Measurements from ENCODE around the gene SLC25A15.
"Not testable (repeated sequence)": the region's sequence is repeated elsewhere in the genome, so short reads cannot be mapped to it uniquely, and the experiment has no call there.

SLC25A15 gene

GRCh38 chr13:40786568-40786996, 2.8 kb upstream of the SLC25A15 start:
- Histone ChIP-seq H3K9ac (ENCODE audit: low read length) (no peak overlapping the region), H3K27me3 (ENCODE audit: control insufficient read depth, insufficient read depth, low read length) (no peaks in the 10 kb centered on the region), H3K9me3 (ENCODE audit: control insufficient read depth, low read length) (no peaks in the 10 kb centered on the region), H3K36me3 (ENCODE audit: control insufficient read depth, insufficient read depth, low read length) (no peaks in the 10 kb centered on the region), H3K4me3 (ENCODE audit: low read length) (no peak overlapping the region), H3K4me1 (ENCODE audit: control insufficient read depth, insufficient read depth, low read length) (no peaks in the 10 kb centered on the region)

- Histone ChIP-seq H3K27me3 (ENCODE audit: control insufficient read depth, insufficient read depth, low read length) (no peaks in the 10 kb centered on the region), H3K4me1 (ENCODE audit: control insufficient read depth, insufficient read depth, low read length) (no peaks in the 10 kb centered on the region), H3K36me3 (ENCODE audit: control insufficient read depth, insufficient read depth, low read length) (no peaks in the 10 kb centered on the region), H3K9me3 (ENCODE audit: control insufficient read depth, low read length) (no peaks in the 10 kb centered on the region), H3K4me3 (ENCODE audit: low read length) (no peak overlapping the region), H3K9ac (ENCODE audit: low read length) (no peak overlapping the region)
Measured at GRCh38 chr13:40787062-40787461, 2.3 kb upstream of the SLC25A15 start.

- H3K9me3 ChIP-seq (ENCODE audit: control insufficient read depth, low read length); H3K36me3 ChIP-seq (ENCODE audit: control insufficient read depth, insufficient read depth, low read length); H3K4me1 ChIP-seq (ENCODE audit: control insufficient read depth, insufficient read depth, low read length); H3K27me3 ChIP-seq (ENCODE audit: control insufficient read depth, insufficient read depth, low read length): not testable (repeated sequence)
- Histone ChIP-seq H3K9ac (ENCODE audit: low read length) (peak overlapping the region; percentile 83), H3K4me3 (ENCODE audit: low read length) (peak overlapping the region; percentile 28)
Measured at GRCh38 chr13:40788540-40789274, 704 bp upstream of the SLC25A15 start.

GRCh38 chr13:40790154-40790616, 774 bp downstream of the SLC25A15 start:
- no peak overlapping the region for H3K4me3 ChIP-seq (ENCODE audit: low read length)
- peak overlapping the region; percentile 83 for H3K9ac ChIP-seq (ENCODE audit: low read length)
- no peaks in the 10 kb centered on the region for H3K4me1 ChIP-seq (ENCODE audit: control insufficient read depth, insufficient read depth, low read length)
- H3K27me3 ChIP-seq (ENCODE audit: control insufficient read depth, insufficient read depth, low read length) = no peaks in the 10 kb centered on the region
- no peaks in the 10 kb centered on the region for H3K36me3 ChIP-seq (ENCODE audit: control insufficient read depth, insufficient read depth, low read length)
- no peaks in the 10 kb centered on the region for H3K9me3 ChIP-seq (ENCODE audit: control insufficient read depth, low read length)

GRCh38 chr13:40792284-40793051, 3.1 kb downstream of the SLC25A15 start:
- H3K4me3 ChIP-seq (ENCODE audit: low read length) = no peak overlapping the region
- H3K9ac ChIP-seq (ENCODE audit: low read length) = no peak overlapping the region
- H3K27me3 ChIP-seq (ENCODE audit: control insufficient read depth, insufficient read depth, low read length) = no peaks in the 10 kb centered on the region
- H3K4me1 ChIP-seq (ENCODE audit: control insufficient read depth, insufficient read depth, low read length) = no peaks in the 10 kb centered on the region
- no peaks in the 10 kb centered on the region for H3K36me3 ChIP-seq (ENCODE audit: control insufficient read depth, insufficient read depth, low read length)
- no peaks in the 10 kb centered on the region for H3K9me3 ChIP-seq (ENCODE audit: control insufficient read depth, low read length)

- Histone ChIP-seq H3K4me1 (ENCODE audit: control insufficient read depth, insufficient read depth, low read length) (no peaks in the 10 kb centered on the region), H3K9me3 (ENCODE audit: control insufficient read depth, low read length) (no peaks in the 10 kb centered on the region), H3K27me3 (ENCODE audit: control insufficient read depth, insufficient read depth, low read length) (no peaks in the 10 kb centered on the region), H3K4me3 (ENCODE audit: low read length) (no peak overlapping the region), H3K36me3 (ENCODE audit: control insufficient read depth, insufficient read depth, low read length) (no peaks in the 10 kb centered on the region), H3K9ac (ENCODE audit: low read length) (no peak overlapping the region)
Measured at GRCh38 chr13:40793339-40793738, 3.9 kb downstream of the SLC25A15 start.

- Histone ChIP-seq H3K9me3 (ENCODE audit: control insufficient read depth, low read length) (no peaks in the 10 kb centered on the region), H3K4me3 (ENCODE audit: low read length) (no peak overlapping the region), H3K9ac (ENCODE audit: low read length) (no peak overlapping the region), H3K27me3 (ENCODE audit: control insufficient read depth, insufficient read depth, low read length) (no peaks in the 10 kb centered on the region), H3K36me3 (ENCODE audit: control insufficient read depth, insufficient read depth, low read length) (no peaks in the 10 kb centered on the region), H3K4me1 (ENCODE audit: control insufficient read depth, insufficient read depth, low read length) (peaks cover 9% of the 10 kb centered on the region)
Measured at GRCh38 chr13:40794414-40795368, 5.3 kb downstream of the SLC25A15 start.

- Histone ChIP-seq H3K36me3 (ENCODE audit: control insufficient read depth, insufficient read depth, low read length) (no peaks in the 10 kb centered on the region), H3K4me1 (ENCODE audit: control insufficient read depth, insufficient read depth, low read length) (peaks cover 16% of the 10 kb centered on the region), H3K27me3 (ENCODE audit: control insufficient read depth, insufficient read depth, low read length) (no peaks in the 10 kb centered on the region), H3K9ac (ENCODE audit: low read length) (no peak overlapping the region), H3K9me3 (ENCODE audit: control insufficient read depth, low read length) (no peaks in the 10 kb centered on the region), H3K4me3 (ENCODE audit: low read length) (no peak overlapping the region)
Measured at GRCh38 chr13:40796649-40797048, 7.2 kb downstream of the SLC25A15 start.

- H3K9me3 ChIP-seq (ENCODE audit: control insufficient read depth, low read length) = no peaks in the 10 kb centered on the region
- no peaks in the 10 kb centered on the region for H3K27me3 ChIP-seq (ENCODE audit: control insufficient read depth, insufficient read depth, low read length)
- H3K36me3 ChIP-seq (ENCODE audit: control insufficient read depth, insufficient read depth, low read length) = no peaks in the 10 kb centered on the region
- H3K9ac ChIP-seq (ENCODE audit: low read length) = peak overlapping the region; percentile 57
- peaks cover 24% of the 10 kb centered on the region for H3K4me1 ChIP-seq (ENCODE audit: control insufficient read depth, insufficient read depth, low read length)
- peak overlapping the region; percentile 57 for H3K4me3 ChIP-seq (ENCODE audit: low read length)
Measured at GRCh38 chr13:40798380-40798779, 9.0 kb downstream of the SLC25A15 start.

GRCh38 chr13:40799508-40799907, 10.1 kb downstream of the SLC25A15 start:
- Histone ChIP-seq H3K9ac (ENCODE audit: low read length) (no peak overlapping the region), H3K4me3 (ENCODE audit: low read length) (no peak overlapping the region), H3K27me3 (ENCODE audit: control insufficient read depth, insufficient read depth, low read length) (no peaks in the 10 kb centered on the region), H3K36me3 (ENCODE audit: control insufficient read depth, insufficient read depth, low read length) (no peaks in the 10 kb centered on the region), H3K4me1 (ENCODE audit: control insufficient read depth, insufficient read depth, low read length) (peaks cover 24% of the 10 kb centered on the region), H3K9me3 (ENCODE audit: control insufficient read depth, low read length) (no peaks in the 10 kb centered on the region)

GRCh38 chr13:40800559-40800958, 11.1 kb downstream of the SLC25A15 start:
- no peaks in the 10 kb centered on the region for H3K27me3 ChIP-seq (ENCODE audit: control insufficient read depth, insufficient read depth, low read length)
- no peak overlapping the region for H3K9ac ChIP-seq (ENCODE audit: low read length)
- H3K9me3 ChIP-seq (ENCODE audit: control insufficient read depth, low read length) = no peaks in the 10 kb centered on the region
- H3K4me1 ChIP-seq (ENCODE audit: control insufficient read depth, insufficient read depth, low read length) = peaks cover 24% of the 10 kb centered on the region
- H3K4me3 ChIP-seq (ENCODE audit: low read length) = no peak overlapping the region
- no peaks in the 10 kb centered on the region for H3K36me3 ChIP-seq (ENCODE audit: control insufficient read depth, insufficient read depth, low read length)

Data from mucosa of stomach (tissue), 1 donor.